Breast epithelium (tissue), 4 donors: Measurements from ENCODE around the gene ZRANB1. TPM values are rescaled to one million over a fixed set of nuclear protein-coding genes. Genes with fewer than 3 reads are reported as not detected.
A peak's percentile ranks its signal among the peaks of the same experiment; 100 is the strongest.

Experiments
- DNase-seq, 2 donors: peaks; one replicate each; pipeline ENCODE4 v3.0.0-alpha.2; 2019; ENCODE audit warnings: low spot score in 2 of 2
- H3K27ac ChIP-seq, 2 donors: fragments of 200-600 bp; sonication (generic) in 1 of 2; one replicate each; pipeline ENCODE4 v1.5.1; 2016 to 2019; ENCODE audit warnings: mild to moderate bottlenecking in 1 of 2
- H3K27me3 ChIP-seq, 2 donors: fragments of 200-600 bp; sonication (generic) in 1 of 2; one replicate each; pipeline versions ENCODE4 v1.5.1 to v1.6.0; 2017 to 2019; ENCODE audit warnings: control low read depth in 1 of 2, mild to moderate bottlenecking in 1 of 2
- H3K36me3 ChIP-seq: fragments of 200-600 bp; one replicate; pipeline ENCODE4 v1.5.1; 2019
- H3K4me1 ChIP-seq, 2 donors: fragments of 200-600 bp; sonication (generic); one replicate each; pipeline ENCODE4 v1.5.1; 2016 to 2019; ENCODE audit warnings: control low read depth in 1 of 2
- H3K4me3 ChIP-seq, 3 donors: fragments of 200-600 bp; sonication (generic); 1 replicate in 2 of 3; 2 replicates in 1 of 3; pipeline ENCODE4 v1.5.1; 2016 to 2019; ENCODE audit warnings: mild to moderate bottlenecking in 3 of 3, moderate library complexity in 2 of 3
- H3K9me3 ChIP-seq, 2 donors: fragments of 200-600 bp; sonication (generic) in 1 of 2; one replicate each; pipeline ENCODE4 v1.5.1; 2016 to 2019; ENCODE audit warnings: control low read depth in 1 of 2
- CTCF ChIP-seq, 3 donors: fragments of 450-650 bp; IDR thresholded peaks; one replicate each; pipeline ENCODE4 v1.5.1; 2016 to 2017; ENCODE audit warnings: antibody characterized with exemption in 3 of 3, mild to moderate bottlenecking in 3 of 3, moderate library complexity in 3 of 3
- POLR2A ChIP-seq: fragments of 450-650 bp; IDR thresholded peaks from one replicate; pipeline ENCODE4 v1.6.1; 2016; ENCODE audit warnings: antibody characterized with exemption, mild to moderate bottlenecking, moderate library complexity
- POLR2AphosphoS5 ChIP-seq, 3 donors: sonication (generic); formaldehyde crosslinking; IDR thresholded peaks; one replicate each; pipeline ENCODE4 v1.6.1; 2017; ENCODE audit warnings: antibody characterized with exemption in 3 of 3
- intact Hi-C: fragments of 100-400 bp; cut with DNase I; formaldehyde crosslinking; loops from one replicate; pipeline ENCODE4 v1.15.1; 2023; ENCODE audit warnings: low total_unique reads
- total RNA-seq, 3 donors: library from RNA; depleted of rRNA; stranded (reverse); fragments of >200 nt; gene quantifications; one replicate each; pipeline ENCODE4 v1.1.0, GENCODE V29; 2016

The ZRANB1 gene
- total RNA-seq, 3 donors from 2014 or later = 32.4 to 37.4 (median 35.1) TPM

DNA sequence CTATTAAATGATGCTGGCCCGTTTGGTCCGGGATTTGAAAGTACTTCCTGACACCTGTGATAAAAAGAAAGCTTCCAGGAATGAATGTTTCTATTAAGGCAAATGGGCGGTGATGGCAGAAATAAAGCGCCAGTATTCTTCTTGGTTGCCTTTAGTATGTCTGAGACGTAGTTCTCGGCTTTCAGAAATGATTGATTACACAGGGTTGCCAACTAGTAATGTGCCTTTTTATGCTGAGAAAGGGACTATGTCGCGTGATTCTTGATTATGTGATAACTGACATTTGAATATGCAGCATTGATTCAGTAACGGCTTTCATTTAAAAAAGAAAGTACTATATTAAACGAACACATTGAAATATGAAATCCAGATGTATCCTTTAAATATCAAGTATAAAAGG, 13.9 kb downstream of the ZRANB1 start:
- intact Hi-C loops = no loop called here
- H3K4me1 ChIP-seq = no peaks in the 10 kb centered on the region
- H3K27ac ChIP-seq = no peak overlapping the region

GRCh38 chr10:124956764-124957163, 14.8 kb downstream of the ZRANB1 start:
- Histone ChIP-seq H3K4me3 (no peak overlapping the region), H3K27ac (no peak overlapping the region), H3K27me3 (no peaks in the 10 kb centered on the region), H3K4me1 (peaks cover 0 to 5% of the 10 kb centered on the region in 2 donors), H3K9me3 (no peaks in the 10 kb centered on the region), H3K36me3 (no peaks in the 10 kb centered on the region)
- DNase-seq = no peak
- TF ChIP-seq POLR2A = no peak
- TF ChIP-seq CTCF (IDR thresholded peaks at IDR 0.05) = no peak
- no peak for TF ChIP-seq POLR2AphosphoS5 (IDR thresholded peaks at IDR 0.05)
- intact Hi-C loops = no loop called here

More for the DNA sequence above, 13.9 kb downstream of the ZRANB1 start:
- DNase-seq = no peak
- Histone ChIP-seq H3K27me3 (no peaks in the 10 kb centered on the region), H3K9me3 (no peaks in the 10 kb centered on the region), H3K36me3 (no peaks in the 10 kb centered on the region), H3K4me3 (no peak overlapping the region)
- TF ChIP-seq CTCF (IDR thresholded peaks at IDR 0.05) (no peak), POLR2AphosphoS5 (IDR thresholded peaks at IDR 0.05) (no peak), POLR2A (no peak)

DNA sequence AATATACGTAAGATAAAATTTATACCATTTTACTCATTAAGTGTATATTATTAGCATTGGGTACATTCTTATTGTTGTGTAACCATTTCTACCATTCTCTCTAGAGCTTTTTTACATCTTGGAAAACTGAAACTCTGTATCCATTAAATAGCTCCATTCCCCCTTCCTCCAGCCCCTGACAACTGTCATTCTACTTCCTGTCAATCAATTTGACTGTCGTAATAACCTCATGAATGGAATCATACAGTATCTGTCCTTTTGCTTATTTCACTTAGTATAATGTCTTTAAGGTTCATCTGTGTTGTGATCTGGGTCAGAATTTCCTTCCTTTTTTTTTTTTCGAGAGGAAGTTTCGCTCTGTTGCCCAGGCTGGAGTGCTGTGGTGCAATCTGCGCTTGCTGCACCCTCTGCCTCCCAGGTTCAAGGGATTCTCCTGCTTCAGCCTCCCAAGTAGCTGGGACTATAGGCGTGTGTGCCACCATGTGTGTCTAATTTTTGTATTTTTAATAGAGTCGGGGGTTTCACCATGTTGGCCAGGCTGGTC, 15.6 kb downstream of the ZRANB1 start:
- no peak overlapping the region for H3K4me3 ChIP-seq
- peaks cover 0 to 5% of the 10 kb centered on the region in 2 donors for H3K4me1 ChIP-seq
- no peaks in the 10 kb centered on the region for H3K36me3 ChIP-seq
- H3K27me3 ChIP-seq = no peaks in the 10 kb centered on the region
- intact Hi-C loops = no loop called here
- TF ChIP-seq POLR2AphosphoS5 (IDR thresholded peaks at IDR 0.05) (no peak), POLR2A (no peak), CTCF (IDR thresholded peaks at IDR 0.05) (no peak)
- H3K9me3 ChIP-seq = no peaks in the 10 kb centered on the region
- no peak overlapping the region for H3K27ac ChIP-seq
- no peak for DNase-seq

DNA sequence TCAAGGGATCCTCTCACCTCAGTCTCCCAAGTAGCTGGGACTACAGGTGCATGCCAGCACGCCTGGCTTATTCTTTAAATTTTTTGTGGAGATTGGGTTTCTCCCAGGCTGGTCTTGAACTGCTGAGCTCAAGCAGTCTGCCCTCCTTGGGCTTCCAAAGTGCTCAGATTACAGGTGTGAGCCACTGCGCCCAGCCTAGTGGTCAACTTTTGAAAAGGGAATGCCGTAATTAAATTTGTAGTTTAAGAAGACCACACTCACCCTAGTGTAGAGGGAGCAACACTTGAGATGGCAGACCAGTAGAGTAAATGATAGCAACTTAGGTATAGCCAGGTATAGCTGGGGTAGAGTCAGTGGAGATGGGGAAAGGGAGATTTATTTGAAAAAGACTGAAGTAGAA, 17.6 kb downstream of the ZRANB1 start:
- H3K27me3 ChIP-seq = no peaks in the 10 kb centered on the region
- intact Hi-C loops = no loop called here
- H3K36me3 ChIP-seq = no peaks in the 10 kb centered on the region
- H3K27ac ChIP-seq = no peak overlapping the region
- no peak for TF ChIP-seq POLR2A
- no peak for TF ChIP-seq POLR2AphosphoS5 (IDR thresholded peaks at IDR 0.05)
- no peak for TF ChIP-seq CTCF (IDR thresholded peaks at IDR 0.05)
- H3K4me3 ChIP-seq = no peak overlapping the region
- no peaks in the 10 kb centered on the region for H3K9me3 ChIP-seq
- no peak for DNase-seq
- peaks cover 0 to 5% of the 10 kb centered on the region in 2 donors for H3K4me1 ChIP-seq

DNA sequence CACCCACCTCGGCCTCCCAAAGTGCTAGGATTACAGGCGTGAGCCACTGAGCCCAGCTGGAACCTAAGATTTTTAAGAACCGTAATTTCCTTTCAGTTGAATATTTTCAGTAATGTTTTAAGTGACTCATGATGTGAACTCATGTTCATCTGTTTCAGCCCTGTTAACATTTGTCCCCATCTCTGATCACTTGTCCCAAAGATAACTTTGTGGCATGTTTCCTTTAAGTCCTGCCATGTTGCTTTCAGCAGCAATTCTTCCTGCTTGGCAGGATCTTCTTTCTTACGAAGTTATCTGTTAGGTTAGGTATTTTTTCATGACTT, 19.3 kb downstream of the ZRANB1 start:
- peak overlapping the region; percentile 33 to 48 for H3K27ac ChIP-seq
- no peak for TF ChIP-seq POLR2A
- no peak for TF ChIP-seq POLR2AphosphoS5 (IDR thresholded peaks at IDR 0.05)
- no peak for TF ChIP-seq CTCF (IDR thresholded peaks at IDR 0.05)
- no peaks in the 10 kb centered on the region for H3K9me3 ChIP-seq
- H3K27me3 ChIP-seq = no peaks in the 10 kb centered on the region
- no peak overlapping the region for H3K4me3 ChIP-seq
- DNase-seq = no peak
- H3K36me3 ChIP-seq = no peaks in the 10 kb centered on the region
- intact Hi-C loops = no loop called here
- peaks cover 0 to 5% of the 10 kb centered on the region in 2 donors for H3K4me1 ChIP-seq
